NB4 (cell line): Measurements from ENCODE around the gene GULP1.

Experiments used
- CTCF ChIP-seq: IDR thresholded peaks from one replicate; pipeline ENCODE4 v1.5.1; 2012; ENCODE audit warnings: low read depth, low read length
- POLR2A ChIP-seq: IDR thresholded peaks from 2 replicates; pipeline ENCODE4 v1.6.1; 2011; ENCODE audit warnings: mild to moderate bottlenecking; ENCODE audit not compliant: insufficient read length; ENCODE audit errors: extremely low read depth
- TF ChIP-seq, protein P1 (sequence below): IDR thresholded peaks from 2 replicates; pipeline ENCODE4 v1.6.1; 2011; ENCODE audit warnings: low read depth, low read length

DNA sequence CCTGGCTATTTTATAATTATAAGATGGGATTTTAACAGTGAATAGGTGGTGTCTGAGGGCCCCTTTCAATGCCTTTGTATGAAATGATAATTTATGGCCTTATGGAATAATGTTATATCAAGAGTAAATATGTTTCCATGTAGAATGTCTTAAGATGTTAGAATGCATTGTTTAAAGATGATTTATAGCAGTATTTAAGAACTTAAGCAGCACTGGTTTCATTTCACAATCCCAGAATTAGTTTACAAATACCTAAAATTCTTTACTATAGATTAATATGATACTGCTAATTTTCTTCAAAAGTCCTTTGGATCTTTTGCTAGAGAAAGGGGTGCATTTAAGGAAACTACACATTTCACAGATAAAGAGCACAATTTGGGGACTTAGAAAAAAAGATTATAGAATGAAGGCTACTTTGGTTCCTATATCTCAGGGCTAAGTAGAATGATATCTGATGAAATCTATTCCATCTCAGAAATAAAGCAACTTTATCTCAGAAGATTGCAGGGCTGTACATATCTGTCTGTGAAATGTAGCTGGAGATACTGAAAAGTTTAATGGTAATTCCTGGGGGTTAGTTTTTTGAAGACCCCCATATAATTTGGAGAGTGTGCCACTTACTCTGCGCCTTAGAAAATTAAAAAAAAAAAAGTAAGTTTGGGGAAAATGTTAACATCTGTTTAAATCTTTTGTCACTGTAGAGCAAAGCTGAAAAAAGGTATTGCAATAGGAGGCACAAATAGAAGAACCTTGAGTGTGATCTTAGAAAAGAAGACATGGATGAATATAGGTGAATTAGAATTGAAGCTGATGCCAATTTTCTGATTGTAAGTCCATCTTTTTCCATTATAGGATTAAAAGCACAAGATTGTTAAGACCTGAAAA lies 123.4 kb downstream of the GULP1 start:
- TF ChIP-seq CTCF (no peak), POLR2A (no peak)
- TF ChIP-seq, protein P1, sequence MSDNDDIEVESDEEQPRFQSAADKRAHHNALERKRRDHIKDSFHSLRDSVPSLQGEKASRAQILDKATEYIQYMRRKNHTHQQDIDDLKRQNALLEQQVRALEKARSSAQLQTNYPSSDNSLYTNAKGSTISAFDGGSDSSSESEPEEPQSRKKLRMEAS = no peak
